A673 (cell line): ENCODE results near the gene TOP2A. TPM values are rescaled to one million over a fixed set of nuclear protein-coding genes. Genes with fewer than 3 reads are reported as not detected.

Experiments used
- BruUV-seq: library from RNA; stranded (reverse); fragments of 400-500 nt; replicated peaks from 2 replicates; lab custom pipeline; 2021; lab: Mats Ljungman, UMichigan
- CTCF ChIA-PET: fragments of 300-600 bp; sonication (Branson Sonifier 250); formaldehyde crosslinking; loops from one replicate; lab custom pipeline; 2022; ENCODE audit warnings: antibody characterized with exemption; lab: Charles Lee
- POLR2A ChIA-PET: fragments of 300-600 bp; sonication (Branson Sonifier 250); formaldehyde crosslinking; loops from one replicate; lab custom pipeline; 2022; ENCODE audit warnings: antibody characterized with exemption; ENCODE audit not compliant: low non-redundant PET; lab: Charles Lee
- DNase-seq: peaks from one replicate; pipeline ENCODE4 v3.0.0-alpha.2; 2015; ENCODE audit warnings: low spot score
- H3K27ac ChIP-seq: fragments of 200-600 bp; sonication (generic); 2 replicates; pipeline ENCODE4 v1.5.1; 2016; ENCODE audit warnings: mixed run types, low read depth, mild to moderate bottlenecking, mixed read lengths, antibody characterized with exemption, low read length; ENCODE audit not compliant: poor library complexity, severe bottlenecking
- H3K27me3 ChIP-seq: fragments of 200-600 bp; sonication (generic); replicated peaks from 2 replicates; pipeline ENCODE4 v1.6.1; 2017; ENCODE audit warnings: mixed run types, low read depth, mild to moderate bottlenecking, mixed read lengths, antibody characterized with exemption, low read length; ENCODE audit not compliant: insufficient read depth, poor library complexity
- H3K36me3 ChIP-seq: fragments of 200-600 bp; sonication (generic); 2 replicates; pipeline ENCODE4 v1.6.1; 2016; ENCODE audit warnings: mixed run types, mild to moderate bottlenecking, mixed read lengths, antibody characterized with exemption, low read length; ENCODE audit not compliant: insufficient read depth, poor library complexity, severe bottlenecking
- H3K4me1 ChIP-seq: fragments of 200-600 bp; sonication (generic); 2 replicates; pipeline ENCODE4 v1.6.1; 2017; ENCODE audit warnings: mixed run types, mild to moderate bottlenecking, mixed read lengths, antibody characterized with exemption, low read length; ENCODE audit not compliant: insufficient read depth, poor library complexity, severe bottlenecking
- H3K4me3 ChIP-seq: fragments of 200-600 bp; sonication (generic); 2 replicates; pipeline ENCODE4 v1.5.1; 2016; ENCODE audit warnings: low read depth, mixed run types, mild to moderate bottlenecking, mixed read lengths, low read length; ENCODE audit not compliant: poor library complexity, severe bottlenecking
- H3K9me3 ChIP-seq: fragments of 200-600 bp; sonication (generic); 2 replicates; pipeline ENCODE4 v1.6.1; 2016; ENCODE audit warnings: mixed run types, low read depth, mild to moderate bottlenecking, mixed read lengths, antibody characterized with exemption, low read length; ENCODE audit not compliant: poor library complexity, severe bottlenecking
- CTCF ChIP-seq: fragments of 300-800, 200-600 bp; sonication (generic); conservative IDR thresholded peaks from 2 replicates; pipeline ENCODE4 v1.5.1; 2017; ENCODE audit warnings: low read depth, mild to moderate bottlenecking, antibody characterized with exemption, low read length, moderate library complexity, mixed read lengths
- EZH2 ChIP-seq: fragments of 200-600 bp; sonication (generic); IDR thresholded peaks from 2 replicates; pipeline ENCODE4 v1.6.1; 2017; ENCODE audit warnings: borderline replicate concordance, low read depth, mild to moderate bottlenecking, mixed read lengths, antibody characterized with exemption, low read length; ENCODE audit not compliant: poor library complexity, severe bottlenecking
- intact Hi-C: fragments of 100-400 bp; cut with micrococcal nuclease; formaldehyde crosslinking; loops from one replicate; pipeline ENCODE4 v1.10.0; 2022; ENCODE audit not compliant: unreplicated experiment
- total RNA-seq: library from RNA; stranded (reverse); gene quantifications from 2 replicates; pipeline ENCODE4 v1.2.3, GENCODE V29; 2021

Gene TOP2A
- total RNA-seq, 1 experiment from 2014 or later, result 188 TPM

GRCh38 chr17:40427002-40427491 lies 9.4 kb upstream of the TOP2A start:
- Histone ChIP-seq H3K27ac (no peak overlapping the region), H3K4me1 (no peaks in the 10 kb centered on the region), H3K36me3 (no peaks in the 10 kb centered on the region), H3K27me3 (no peaks in the 10 kb centered on the region), H3K9me3 (no peaks in the 10 kb centered on the region), H3K4me3 (no peak overlapping the region)
- no TSS peak for BruUV-seq
- DNase-seq, result no peak
- TF ChIP-seq CTCF (no peak), EZH2 (no peak)
- intact Hi-C loops, result no loop called here
- ChIA-PET POLR2A (no interaction called here), CTCF (no interaction called here)

GRCh38 chr17:40425741-40426140 lies 8.0 kb upstream of the TOP2A start:
- POLR2A ChIA-PET, result no interaction called here
- TF ChIP-seq EZH2 (no peak), CTCF (no peak)
- Histone ChIP-seq H3K4me3 (no peak overlapping the region), H3K4me1 (no peaks in the 10 kb centered on the region), H3K36me3 (no peaks in the 10 kb centered on the region), H3K27ac (no peak overlapping the region), H3K9me3 (no peaks in the 10 kb centered on the region), H3K27me3 (no peaks in the 10 kb centered on the region)
- BruUV-seq, result no TSS peak
- CTCF ChIA-PET, result interaction anchor here (0.5 to 0.6 kb wide), 2 partner anchors 108 to 357 kb away, joined by 3 to 5 read pairs; partner anchors contain the start of gene KRT27
- intact Hi-C loops, result no loop called here
- no peak for DNase-seq

- H3K9me3 ChIP-seq, result no peaks in the 10 kb centered on the region
- no TSS peak for BruUV-seq
- H3K27me3 ChIP-seq, result no peaks in the 10 kb centered on the region
- no peak overlapping the region for H3K27ac ChIP-seq
- no peaks in the 10 kb centered on the region for H3K36me3 ChIP-seq
- no peak overlapping the region for H3K4me3 ChIP-seq
- no peak for DNase-seq
- ChIA-PET CTCF (no interaction called here), POLR2A (no interaction called here)
- TF ChIP-seq CTCF, result no peak
- no peak for TF ChIP-seq EZH2
- peaks cover 4% of the 10 kb centered on the region for H3K4me1 ChIP-seq
- intact Hi-C loops, result no loop called here
These were observed 5.4 kb upstream of the TOP2A start for GRCh38 chr17:40422990-40423633.
